Neuronal stem cell (in vitro differentiated cells): ENCODE data around the gene GFRA4.

Source experiments
- DNase-seq: peaks from one replicate; pipeline ENCODE4 v3.0.0-alpha.2; 2013; ENCODE audit warnings: low spot score
- H2AFZ ChIP-seq: one replicate; pipeline ENCODE4 v1.6.1; 2013; ENCODE audit warnings: mild to moderate bottlenecking, low read length, inconsistent platforms
- H2AK5ac ChIP-seq: 2 replicates; pipeline ENCODE4 v1.6.1; 2013; ENCODE audit warnings: low read depth, mild to moderate bottlenecking, inconsistent platforms, low read length, moderate library complexity, mixed read lengths
- H2BK120ac ChIP-seq: 2 replicates; pipeline ENCODE4 v1.6.1; 2013; ENCODE audit warnings: low read depth, mild to moderate bottlenecking, inconsistent platforms, low read length, moderate library complexity, mixed read lengths
- H2BK12ac ChIP-seq: one replicate; pipeline ENCODE4 v1.6.1; 2013; ENCODE audit warnings: low read length, inconsistent platforms
- H2BK15ac ChIP-seq: 2 replicates; pipeline ENCODE4 v1.6.1; 2013; ENCODE audit warnings: mild to moderate bottlenecking, low read length, inconsistent platforms, mixed read lengths
- H2BK5ac ChIP-seq: one replicate; pipeline ENCODE4 v1.6.1; 2013; ENCODE audit warnings: inconsistent platforms, mild to moderate bottlenecking, low read length, moderate library complexity
- H3K14ac ChIP-seq: one replicate; pipeline ENCODE4 v1.6.1; 2013; ENCODE audit warnings: low read length, inconsistent platforms
- H3K18ac ChIP-seq: 2 replicates; pipeline ENCODE4 v1.6.1; 2013; ENCODE audit warnings: low read length, inconsistent platforms
- H3K23ac ChIP-seq: 2 replicates; pipeline ENCODE4 v1.6.1; 2013; ENCODE audit warnings: low read depth, mild to moderate bottlenecking, mixed read lengths, low read length, inconsistent platforms; ENCODE audit not compliant: poor library complexity
- H3K27ac ChIP-seq: replicated peaks from 3 replicates; pipeline ENCODE4 v1.5.1; 2013; ENCODE audit warnings: low read length, inconsistent platforms
- H3K27me3 ChIP-seq, 3 experiments: 2 replicates each; pipeline ENCODE4 v1.6.1; 2013; ENCODE audit warnings: low read length in 3 of 3, mild to moderate bottlenecking in 2 of 3, inconsistent platforms in 1 of 3, low read depth in 1 of 3, mixed read lengths in 1 of 3, moderate library complexity in 1 of 3; ENCODE audit not compliant: control insufficient read depth in 3 of 3, insufficient read depth in 3 of 3
- H3K36me3 ChIP-seq, 2 donors: replicated peaks in 1 of 2; 2 replicates each; pipeline ENCODE4 v1.6.1; 2013; ENCODE audit warnings: low read length in 2 of 2; ENCODE audit not compliant: control insufficient read depth in 2 of 2, insufficient read depth in 2 of 2
- H3K4ac ChIP-seq: 2 replicates; pipeline ENCODE4 v1.6.1; 2013; ENCODE audit warnings: inconsistent platforms, mild to moderate bottlenecking, low read length, moderate library complexity
- H3K4me1 ChIP-seq, 2 donors: 1 replicate in 1 of 2; 2 replicates in 1 of 2; pipeline ENCODE4 v1.6.1; 2013; ENCODE audit warnings: low read length in 2 of 2, low read depth in 1 of 2; ENCODE audit not compliant: control insufficient read depth in 2 of 2, insufficient read depth in 1 of 2
- H3K4me2 ChIP-seq: one replicate; pipeline ENCODE4 v1.6.1; 2013; ENCODE audit warnings: mild to moderate bottlenecking, low read length, inconsistent platforms; ENCODE audit not compliant: insufficient read depth, poor library complexity, severe bottlenecking
- H3K4me3 ChIP-seq, 2 donors: 2 replicates each; pipeline ENCODE4 v1.5.1; 2013; ENCODE audit warnings: low read length in 2 of 2, mild to moderate bottlenecking in 2 of 2, inconsistent platforms in 1 of 2, moderate library complexity in 1 of 2
- H3K79me1 ChIP-seq: one replicate; pipeline ENCODE4 v1.6.1; 2013; ENCODE audit warnings: low read depth, mild to moderate bottlenecking, inconsistent platforms, low read length, moderate library complexity
- H3K9ac ChIP-seq: one replicate; pipeline ENCODE4 v1.6.1; 2013; ENCODE audit warnings: mild to moderate bottlenecking, low read depth, low read length, inconsistent platforms; ENCODE audit not compliant: poor library complexity
- H3K9me3 ChIP-seq, 2 donors: replicated peaks in 1 of 2; 2 replicates each; pipeline versions ENCODE3 to v1.6.1; 2013; ENCODE audit warnings: low read length in 2 of 2, mild to moderate bottlenecking in 2 of 2, inconsistent platforms in 1 of 2, low read depth in 1 of 2, mixed read lengths in 1 of 2, moderate library complexity in 1 of 2; ENCODE audit not compliant: control insufficient read depth in 2 of 2, insufficient read depth in 1 of 2
- H4K8ac ChIP-seq: one replicate; pipeline ENCODE4 v1.6.1; 2013; ENCODE audit warnings: low read depth, mild to moderate bottlenecking, inconsistent platforms, low read length, moderate library complexity
- H4K91ac ChIP-seq: one replicate; pipeline ENCODE4 v1.6.1; 2013; ENCODE audit warnings: low read length, low read depth, mild to moderate bottlenecking, inconsistent platforms; ENCODE audit not compliant: poor library complexity
- WGBS, 2 donors: extraction: QIAGEN DNeasy Blood & Tissue Kit; methylation state at CpG; one replicate each; pipeline ENCODE4 v1.1.7; 2013; ENCODE audit warnings: missing lambda C conversion rate in 2 of 2, mixed read lengths in 1 of 2; ENCODE audit not compliant: insufficient read length in 2 of 2, insufficient replicate concordance in 1 of 2; ENCODE audit errors: extremely low coverage in 2 of 2; 5-methylcytosine and 5-hydroxymethylcytosine counted together

GFRA4 gene

GRCh38 chr20:3685341-3685740 is 22.1 kb upstream of the GFRA4 start:
- Histone ChIP-seq H3K18ac (no peak overlapping the region), H3K14ac (no peak overlapping the region)
- no CpG with 5 or more reads among the region's 7 CpGs for WGBS, 2 donors

GRCh38 chr20:3681931-3682781 is 19.0 kb upstream of the GFRA4 start, which contains the start of gene ADAM33:
TSS of gene ADAM33 (minus strand) at chr20:3682010. CDS start at chr20:3682004, 6 bp downstream.
- Histone ChIP-seq H2AFZ (peak within 1 kb of the TSS; percentile 88), H3K79me1 (peaks cover 3% of the 10 kb centered on the region), H3K9me3 (no peaks in the 10 kb centered on the region), H3K4me3 (peak within 1 kb of the TSS in 1 of 2 donors; percentile 71), H3K27me3 (peaks cover 0 to 91% (median 11%) of the 10 kb centered on the region in 3 experiments), H2BK12ac (peak within 1 kb of the TSS; percentile 53), H2AK5ac (peak within 1 kb of the TSS; percentile 80), H2BK120ac (peak within 1 kb of the TSS; percentile 7), H4K91ac (no peak within 1 kb of the TSS), H3K9ac (peak within 1 kb of the TSS; percentile 73), H2BK5ac (no peak within 1 kb of the TSS), H3K27ac (no peak within 1 kb of the TSS), H3K4ac (no peak within 1 kb of the TSS), H3K36me3 (no peaks in the 10 kb centered on the region), H2BK15ac (peak within 1 kb of the TSS; percentile 86), H3K23ac (peak within 1 kb of the TSS; percentile 77), H3K4me2 (peak within 1 kb of the TSS; percentile 98), H4K8ac (peak within 1 kb of the TSS; percentile 94), H3K14ac (peak within 1 kb of the TSS; percentile 98), H3K4me1 (peaks cover 5 to 15% of the 10 kb centered on the region in 2 donors), H3K18ac (peak within 1 kb of the TSS; percentile 99)
- DNase-seq, result no peak
- WGBS, 2 donors, result no CpG with 5 or more reads among the region's 65 CpGs

More at GRCh38 chr20:3685341-3685740, 22.1 kb upstream of the GFRA4 start:
- Histone ChIP-seq H3K36me3 (no peaks in the 10 kb centered on the region), H3K4me1 (peaks cover 5 to 10% of the 10 kb centered on the region in 2 donors), H3K4ac (no peak overlapping the region), H2BK12ac (no peak overlapping the region), H2BK15ac (no peak overlapping the region), H3K9me3 (no peaks in the 10 kb centered on the region), H4K91ac (no peak overlapping the region), H2AK5ac (no peak overlapping the region), H3K27me3 (peaks cover 0 to 76% (median 11%) of the 10 kb centered on the region in 3 experiments), H4K8ac (no peak overlapping the region), H2BK5ac (no peak overlapping the region), H3K23ac (no peak overlapping the region), H2AFZ (no peak overlapping the region), H3K9ac (no peak overlapping the region), H2BK120ac (no peak overlapping the region), H3K79me1 (peaks cover 3% of the 10 kb centered on the region), H3K27ac (no peak overlapping the region), H3K4me3 (no peak overlapping the region), H3K4me2 (no peak overlapping the region)
- no peak for DNase-seq

GRCh38 chr20:3681352-3681930 is 18.2 kb upstream of the GFRA4 start:
- Histone ChIP-seq H3K4ac (no peak overlapping the region), H2BK5ac (no peak overlapping the region), H3K4me2 (peak overlapping the region; percentile 98), H3K9me3 (no peaks in the 10 kb centered on the region), H3K23ac (peak overlapping the region; percentile 66), H4K91ac (no peak overlapping the region), H3K27me3 (peaks cover 0 to 89% (median 11%) of the 10 kb centered on the region in 3 experiments), H2BK15ac (peak overlapping the region; percentile 86), H3K4me3 (peak overlapping the region in 1 of 2 donors; percentile 60), H2BK120ac (peak overlapping the region; percentile 7), H3K18ac (peak overlapping the region; percentile 99), H3K4me1 (peaks cover 5 to 16% of the 10 kb centered on the region in 2 donors), H3K9ac (peak overlapping the region; percentile 73), H2AFZ (peak overlapping the region; percentile 88), H2BK12ac (peak overlapping the region; percentile 53), H3K14ac (peak overlapping the region; percentile 98), H3K27ac (no peak overlapping the region), H3K79me1 (peaks cover 3% of the 10 kb centered on the region), H4K8ac (peak overlapping the region; percentile 49), H2AK5ac (peak overlapping the region; percentile 73), H3K36me3 (no peaks in the 10 kb centered on the region)
- no peak for DNase-seq
- WGBS, 2 donors, result no CpG with 5 or more reads among the region's 32 CpGs
